Measurements from ENCODE around the gene CSPG4. TPM values are rescaled to one million over a fixed set of nuclear protein-coding genes. Genes with fewer than 3 reads are reported as not detected.

Gene CSPG4
- total and polyA plus RNA-seq, 2 of the 8 experiments (the other 6 are each of a cell fraction or from before 2014, with no cell fraction given): 1.4 to 3.0 TPM

DNA sequence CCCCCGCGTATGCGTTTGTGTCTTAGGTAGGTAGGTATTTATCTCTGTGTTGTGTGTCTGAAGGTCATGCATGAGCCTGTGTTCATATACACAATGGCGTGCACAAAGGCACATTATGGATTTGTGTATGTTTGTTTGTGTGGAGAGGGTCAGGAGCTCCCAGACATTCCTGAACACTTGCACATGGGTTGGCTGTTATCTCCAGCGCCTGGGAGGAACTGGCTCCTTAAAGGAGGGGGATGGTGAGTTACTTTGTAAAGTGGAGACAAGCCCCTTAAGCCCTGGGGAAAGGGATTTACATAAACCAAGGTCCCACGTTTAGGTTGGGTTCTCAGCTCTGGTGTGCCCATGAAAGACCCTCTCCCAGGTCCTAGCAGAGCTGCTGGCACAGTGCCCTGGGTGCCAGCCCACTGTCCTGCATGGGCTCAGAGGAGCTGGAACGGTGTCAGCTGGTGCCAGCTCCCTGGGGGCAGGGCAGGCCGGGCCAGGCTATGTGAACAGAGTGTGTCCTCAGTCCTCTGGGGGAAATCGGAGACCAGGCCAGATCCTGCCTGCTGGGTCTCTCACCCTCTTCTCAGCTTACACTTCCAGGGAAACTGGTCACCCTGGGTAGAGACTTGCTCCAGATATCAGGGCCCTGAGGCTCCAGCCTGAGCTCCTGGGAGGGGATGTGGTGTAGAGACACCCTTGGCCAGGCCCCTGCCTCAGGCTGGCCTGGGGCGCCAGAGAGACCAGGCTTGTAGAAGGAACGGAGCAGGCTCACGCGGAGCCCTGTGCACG is 39.8 kb downstream of the CSPG4 start (continued):
- TF ChIP-seq CTBP2 (IDR thresholded peaks at IDR 0.05; ENCODE audit: borderline replicate concordance, insufficient read depth, insufficient read length, low read length): no peak

Data from H1 (cell line).